ENCODE measurements around the gene AUTS2. TPM values are rescaled to one million over a fixed set of nuclear protein-coding genes. Genes with fewer than 3 reads are reported as not detected.

Gene AUTS2
- total and polyA plus RNA-seq, 2 donors (not counting 1 experiment from before 2014, with no cell fraction given): 0.60 to 9.1 TPM

- DNase-seq (ENCODE audit: low read depth in 2 of 2): no peak
- no peaks in the 10 kb centered on the region for H4K20me1 ChIP-seq (ENCODE audit: control insufficient read depth, extremely low read depth, insufficient read depth, low read length)
- H3K27me3 ChIP-seq (ENCODE audit: control insufficient read depth, insufficient read depth, low read length): no peaks in the 10 kb centered on the region
- no peaks in the 10 kb centered on the region for H3K9me3 ChIP-seq (ENCODE audit: control insufficient read depth, insufficient read depth, low read depth, low read length)
- no peak overlapping the region for H3K4me3 ChIP-seq (replicated peaks in 1 of 4; ENCODE audit: control extremely low read depth in 1 of 4, insufficient read depth in 1 of 4, low read depth in 3 of 4, low read length in 4 of 4)
- H2AFZ ChIP-seq (ENCODE audit: low read length): no peak overlapping the region
- no peak overlapping the region for H3K27ac ChIP-seq (ENCODE audit: insufficient read depth, low read length)
- H3K4me1 ChIP-seq (ENCODE audit: control insufficient read depth, extremely low read depth, insufficient read depth, low read length): no peaks in the 10 kb centered on the region
- H3K9ac ChIP-seq (ENCODE audit: insufficient read depth, low read length): no peak overlapping the region
- no peak for TF ChIP-seq EZH2 (IDR thresholded peaks at IDR 0.05; ENCODE audit: low read length, missing control alignments)
- TF ChIP-seq, protein P1, sequence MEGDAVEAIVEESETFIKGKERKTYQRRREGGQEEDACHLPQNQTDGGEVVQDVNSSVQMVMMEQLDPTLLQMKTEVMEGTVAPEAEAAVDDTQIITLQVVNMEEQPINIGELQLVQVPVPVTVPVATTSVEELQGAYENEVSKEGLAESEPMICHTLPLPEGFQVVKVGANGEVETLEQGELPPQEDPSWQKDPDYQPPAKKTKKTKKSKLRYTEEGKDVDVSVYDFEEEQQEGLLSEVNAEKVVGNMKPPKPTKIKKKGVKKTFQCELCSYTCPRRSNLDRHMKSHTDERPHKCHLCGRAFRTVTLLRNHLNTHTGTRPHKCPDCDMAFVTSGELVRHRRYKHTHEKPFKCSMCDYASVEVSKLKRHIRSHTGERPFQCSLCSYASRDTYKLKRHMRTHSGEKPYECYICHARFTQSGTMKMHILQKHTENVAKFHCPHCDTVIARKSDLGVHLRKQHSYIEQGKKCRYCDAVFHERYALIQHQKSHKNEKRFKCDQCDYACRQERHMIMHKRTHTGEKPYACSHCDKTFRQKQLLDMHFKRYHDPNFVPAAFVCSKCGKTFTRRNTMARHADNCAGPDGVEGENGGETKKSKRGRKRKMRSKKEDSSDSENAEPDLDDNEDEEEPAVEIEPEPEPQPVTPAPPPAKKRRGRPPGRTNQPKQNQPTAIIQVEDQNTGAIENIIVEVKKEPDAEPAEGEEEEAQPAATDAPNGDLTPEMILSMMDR (conservative IDR thresholded peaks at IDR 0.05 in 1 of 2, IDR thresholded peaks at IDR 0.05 in 1 of 2; ENCODE audit: low read depth in 1 of 2, low read length in 2 of 2): no peak
- no peak overlapping the region for H3K4me2 ChIP-seq (ENCODE audit: extremely low read depth, insufficient read depth, low read length)
- H3K36me3 ChIP-seq (ENCODE audit: control insufficient read depth, insufficient read depth, low read length): no peaks in the 10 kb centered on the region
- H3K79me2 ChIP-seq (ENCODE audit: control insufficient read depth, insufficient read depth, low read length): no peaks in the 10 kb centered on the region
These were observed 5.1 kb downstream of the AUTS2 start for GRCh38 chr7:69603351-69603750.

DNA sequence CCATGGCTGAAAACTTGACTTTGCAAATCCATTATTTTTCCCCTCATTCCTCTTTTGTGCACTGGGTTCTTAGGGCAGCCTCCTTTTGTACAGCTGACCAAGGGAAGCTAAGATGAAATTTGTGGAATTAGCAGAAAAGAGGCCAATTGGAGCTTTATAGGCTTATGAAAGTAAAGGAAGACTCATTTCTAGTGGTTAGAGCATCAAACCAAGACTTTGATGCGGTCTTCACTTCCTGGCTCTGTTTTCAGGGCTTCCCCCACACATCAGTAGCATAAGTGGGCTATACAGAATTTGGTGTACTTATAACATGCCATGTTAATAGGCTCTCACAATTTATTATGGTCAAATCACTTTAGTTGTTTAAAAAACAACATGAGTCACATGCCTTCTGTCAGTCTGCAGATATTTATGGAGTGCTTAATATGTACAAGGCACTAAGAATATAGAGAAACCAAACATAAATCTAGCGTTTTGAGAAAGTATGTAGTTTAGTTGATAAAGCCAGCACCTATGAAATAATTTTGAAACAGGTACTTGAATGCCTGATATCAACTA is 5.7 kb downstream of the AUTS2 start:
- Histone ChIP-seq H3K79me2 (ENCODE audit: control insufficient read depth, insufficient read depth, low read length) (no peaks in the 10 kb centered on the region), H3K9me3 (ENCODE audit: control insufficient read depth, insufficient read depth, low read depth, low read length) (no peaks in the 10 kb centered on the region), H3K27me3 (ENCODE audit: control insufficient read depth, insufficient read depth, low read length) (no peaks in the 10 kb centered on the region), H3K9ac (ENCODE audit: insufficient read depth, low read length) (no peak overlapping the region), H3K27ac (ENCODE audit: insufficient read depth, low read length) (no peak overlapping the region), H4K20me1 (ENCODE audit: control insufficient read depth, extremely low read depth, insufficient read depth, low read length) (no peaks in the 10 kb centered on the region), H3K36me3 (ENCODE audit: control insufficient read depth, insufficient read depth, low read length) (no peaks in the 10 kb centered on the region), H3K4me1 (ENCODE audit: control insufficient read depth, extremely low read depth, insufficient read depth, low read length) (no peaks in the 10 kb centered on the region), H3K4me3 (replicated peaks in 1 of 4; ENCODE audit: control extremely low read depth in 1 of 4, insufficient read depth in 1 of 4, low read depth in 3 of 4, low read length in 4 of 4) (no peak overlapping the region), H3K4me2 (ENCODE audit: extremely low read depth, insufficient read depth, low read length) (no peak overlapping the region), H2AFZ (ENCODE audit: low read length) (no peak overlapping the region)
- no peak for DNase-seq (ENCODE audit: low read depth in 2 of 2)
- no peak for TF ChIP-seq EZH2 (IDR thresholded peaks at IDR 0.05; ENCODE audit: low read length, missing control alignments)
- TF ChIP-seq, protein P1 (conservative IDR thresholded peaks at IDR 0.05 in 1 of 2, IDR thresholded peaks at IDR 0.05 in 1 of 2; ENCODE audit: low read depth in 1 of 2, low read length in 2 of 2): no peak

DNA sequence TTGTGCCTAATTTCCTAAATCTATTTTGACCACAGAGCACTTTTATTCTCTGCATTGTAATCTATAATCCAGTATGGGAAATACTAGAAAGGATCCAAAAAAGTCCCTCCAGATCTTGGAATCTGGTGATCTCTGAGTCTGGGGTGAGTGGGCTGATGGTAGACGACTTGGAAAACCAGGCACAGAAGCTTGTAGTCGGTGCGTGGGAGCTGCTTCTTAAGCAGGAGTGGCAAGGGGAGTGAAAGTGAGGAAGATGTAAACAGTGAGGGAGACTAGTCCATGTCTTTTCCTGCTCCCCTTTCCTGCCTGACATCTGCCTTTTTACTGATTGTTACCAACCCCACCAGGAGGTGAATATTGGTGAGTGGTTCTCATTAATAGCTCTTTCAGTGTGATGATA is 6.8 kb downstream of the AUTS2 start:
- no peaks in the 10 kb centered on the region for H3K27me3 ChIP-seq (ENCODE audit: control insufficient read depth, insufficient read depth, low read length)
- H3K9me3 ChIP-seq (ENCODE audit: control insufficient read depth, insufficient read depth, low read depth, low read length): no peaks in the 10 kb centered on the region
- H3K4me3 ChIP-seq (replicated peaks in 1 of 4; ENCODE audit: control extremely low read depth in 1 of 4, insufficient read depth in 1 of 4, low read depth in 3 of 4, low read length in 4 of 4): no peak overlapping the region
- no peak overlapping the region for H3K27ac ChIP-seq (ENCODE audit: insufficient read depth, low read length)
- TF ChIP-seq EZH2 (IDR thresholded peaks at IDR 0.05; ENCODE audit: low read length, missing control alignments): no peak
- TF ChIP-seq, protein P1 (conservative IDR thresholded peaks at IDR 0.05 in 1 of 2, IDR thresholded peaks at IDR 0.05 in 1 of 2; ENCODE audit: low read depth in 1 of 2, low read length in 2 of 2): no peak
- no peaks in the 10 kb centered on the region for H4K20me1 ChIP-seq (ENCODE audit: control insufficient read depth, extremely low read depth, insufficient read depth, low read length)
- no peak overlapping the region for H2AFZ ChIP-seq (ENCODE audit: low read length)
- H3K9ac ChIP-seq (ENCODE audit: insufficient read depth, low read length): no peak overlapping the region
- no peaks in the 10 kb centered on the region for H3K4me1 ChIP-seq (ENCODE audit: control insufficient read depth, extremely low read depth, insufficient read depth, low read length)
- no peak for DNase-seq (ENCODE audit: low read depth in 2 of 2)
- no peak overlapping the region for H3K4me2 ChIP-seq (ENCODE audit: extremely low read depth, insufficient read depth, low read length)
- no peaks in the 10 kb centered on the region for H3K36me3 ChIP-seq (ENCODE audit: control insufficient read depth, insufficient read depth, low read length)
- no peaks in the 10 kb centered on the region for H3K79me2 ChIP-seq (ENCODE audit: control insufficient read depth, insufficient read depth, low read length)
